GM12873 (cell line): ENCODE results near the gene ZNF628.

Experiments
- CTCF ChIP-seq: IDR thresholded peaks from 2 replicates; pipeline ENCODE4 v1.5.1; 2012; ENCODE audit warnings: low read depth, mild to moderate bottlenecking, moderate library complexity, low read length, control low read depth; ENCODE audit not compliant: insufficient read depth; ENCODE audit errors: missing control alignments

Gene ZNF628

GRCh38 chr19:55476100-55476775, at the start of gene ZNF628:
ZNF628 (plus strand) TSS chr19:55476617; CDS start chr19:55479911, 3,294 bp downstream.
- no peak for TF ChIP-seq CTCF

GRCh38 chr19:55431183-55431582, 45.2 kb upstream of the ZNF628 start:
- TF ChIP-seq CTCF = no peak

- no peak for TF ChIP-seq CTCF
Measured at GRCh38 chr19:55432241-55432959, 44.0 kb upstream of the ZNF628 start.

GRCh38 chr19:55433292-55433691, 43.1 kb upstream of the ZNF628 start:
- no peak for TF ChIP-seq CTCF

- no peak for TF ChIP-seq CTCF
Measured at GRCh38 chr19:55434356-55434919, 42.0 kb upstream of the ZNF628 start.

GRCh38 chr19:55435020-55435419, 41.4 kb upstream of the ZNF628 start:
- no peak for TF ChIP-seq CTCF

- TF ChIP-seq CTCF = no peak
Measured at GRCh38 chr19:55436847-55437246, 39.6 kb upstream of the ZNF628 start.
